Skin of body (tissue), 2 donors: ENCODE data around the gene CLSTN2. TPM values are rescaled to one million over a fixed set of nuclear protein-coding genes. Genes with fewer than 3 reads are reported as not detected.

Experiments used
- DNase-seq: peaks from one replicate; lab custom pipeline; 2025; lab: John Stamatoyannopoulos, UW
- total RNA-seq: library from RNA; depleted of rRNA; stranded (reverse); fragments of >200 nt; gene quantifications from one replicate; pipeline ENCODE4 v1.2.3, GENCODE V29; 2014

The CLSTN2 gene
- total RNA-seq, 1 donor from 2014 or later: 2.9 TPM

DNA sequence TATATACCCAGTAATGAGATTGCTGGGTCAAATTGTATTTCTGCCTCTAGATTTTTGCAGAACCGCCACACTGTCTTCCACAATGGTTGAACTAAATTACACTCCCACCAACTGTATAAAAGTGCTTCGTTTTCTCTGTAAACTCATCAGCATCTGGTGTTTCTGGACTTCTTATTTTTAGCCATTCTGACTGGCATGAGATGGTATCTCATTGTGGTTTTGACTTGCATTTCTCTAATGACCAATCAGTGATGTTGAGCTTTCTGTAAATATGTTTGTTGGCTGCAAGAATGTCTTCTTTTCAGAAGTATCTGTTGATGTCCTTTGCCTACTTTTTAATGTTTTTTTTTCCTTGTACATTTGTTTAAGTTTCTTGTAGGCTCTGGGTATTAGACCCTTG is 560.0 kb downstream of the CLSTN2 start:
- DNase-seq: no peak

DNA sequence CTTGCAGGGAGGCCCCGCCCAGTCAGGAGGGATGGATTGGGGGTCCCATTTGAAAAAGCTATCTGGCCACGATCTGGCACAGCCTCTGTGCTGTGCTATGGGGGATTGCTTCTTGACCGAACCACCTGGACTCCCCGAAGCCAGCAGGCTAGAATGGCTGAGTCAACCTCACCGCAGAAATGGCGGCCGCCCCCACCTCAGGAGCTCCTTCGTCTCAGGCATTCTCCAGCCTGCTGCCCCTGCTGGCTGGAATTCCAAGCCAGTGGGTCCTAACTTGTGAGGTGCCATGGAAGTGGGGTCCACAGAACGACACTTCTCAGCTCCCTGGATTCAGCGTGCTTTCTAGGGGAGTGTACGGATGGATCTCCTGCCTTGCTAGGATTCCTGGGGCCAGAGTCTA is 562.3 kb downstream of the CLSTN2 start:
- DNase-seq: no peak

DNA sequence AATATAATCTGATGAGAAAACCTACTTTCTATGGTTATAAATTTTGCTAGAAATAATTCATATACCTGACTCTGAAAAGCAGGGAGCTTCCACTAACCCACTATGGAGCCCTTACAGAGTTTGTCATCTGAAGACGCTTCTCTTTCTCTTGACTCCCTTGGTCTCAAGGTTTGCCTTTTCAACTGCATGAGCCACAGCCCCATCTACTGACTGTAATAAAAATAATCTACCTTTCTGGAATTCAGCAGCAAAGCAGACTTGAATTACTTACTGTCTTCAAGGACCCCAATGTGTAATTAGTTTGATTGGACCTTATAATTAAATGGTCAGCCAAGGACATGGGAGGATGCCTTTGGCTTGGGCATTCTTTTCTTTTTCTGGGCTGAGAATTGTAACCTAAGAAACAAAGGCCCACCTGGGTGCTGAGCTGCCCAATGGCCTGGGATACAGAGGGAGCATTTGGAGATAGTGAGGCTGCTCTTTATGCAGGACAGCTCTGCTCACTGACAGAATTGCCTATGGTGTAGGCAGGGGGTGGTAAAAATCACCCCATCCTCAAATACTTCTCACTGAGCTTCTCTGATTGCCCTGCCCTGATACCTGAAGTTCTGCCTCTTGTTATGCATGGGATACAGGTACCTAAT is 564.3 kb downstream of the CLSTN2 start:
- DNase-seq: no peak

DNA sequence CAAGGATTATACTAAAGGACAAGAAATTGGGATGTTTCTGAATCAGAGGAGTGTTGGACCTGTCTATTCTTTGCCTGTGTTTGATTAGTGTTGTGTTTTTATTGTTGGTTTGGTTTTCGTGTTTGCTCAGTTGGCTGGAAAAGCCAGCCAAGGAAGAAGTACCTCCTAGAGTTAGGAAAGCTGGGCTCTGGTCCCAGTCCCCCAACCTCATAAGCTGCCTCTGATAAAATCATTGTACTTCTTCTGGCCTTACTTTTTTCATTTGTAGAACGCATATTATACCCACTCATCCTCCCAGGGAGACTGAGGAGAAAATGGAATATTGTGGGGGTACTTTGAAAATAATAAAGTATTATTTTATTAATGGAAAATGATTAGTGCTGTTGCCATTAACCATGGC is 565.5 kb downstream of the CLSTN2 start:
- DNase-seq: no peak

DNA sequence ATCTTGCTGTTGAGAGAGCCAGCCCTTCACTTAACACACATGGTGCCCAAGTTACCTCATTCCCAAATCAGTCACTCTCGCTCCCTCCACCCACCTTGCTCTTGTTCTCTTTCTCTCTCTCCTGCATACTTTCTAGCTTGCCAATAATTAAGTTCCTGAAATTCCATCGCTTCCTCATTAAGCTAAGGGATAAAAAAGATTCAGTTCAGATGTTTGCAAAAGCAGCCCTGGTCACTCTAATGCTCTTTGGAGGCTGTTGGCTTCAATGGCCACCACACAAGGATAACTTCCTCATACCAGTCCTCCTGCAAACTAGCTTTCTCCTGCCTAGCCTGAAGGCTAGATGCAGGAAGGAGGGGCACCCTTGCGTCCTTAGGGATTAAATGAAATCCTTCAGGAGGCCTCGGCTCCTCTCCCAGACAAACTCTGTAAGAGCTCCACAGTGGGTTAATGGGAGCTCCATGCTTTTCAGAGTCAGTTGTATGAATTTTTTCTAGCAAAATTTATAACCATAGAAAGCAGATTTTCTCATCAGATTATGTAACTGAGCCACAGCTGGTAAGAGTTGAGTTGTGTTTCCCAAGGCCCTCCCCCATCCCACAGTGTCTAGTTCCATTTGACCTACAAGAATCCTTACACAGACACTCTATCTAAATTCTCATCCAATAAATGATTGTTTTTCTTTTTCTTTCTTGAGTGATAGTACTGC is 566.2 kb downstream of the CLSTN2 start:
- no peak for DNase-seq

DNA sequence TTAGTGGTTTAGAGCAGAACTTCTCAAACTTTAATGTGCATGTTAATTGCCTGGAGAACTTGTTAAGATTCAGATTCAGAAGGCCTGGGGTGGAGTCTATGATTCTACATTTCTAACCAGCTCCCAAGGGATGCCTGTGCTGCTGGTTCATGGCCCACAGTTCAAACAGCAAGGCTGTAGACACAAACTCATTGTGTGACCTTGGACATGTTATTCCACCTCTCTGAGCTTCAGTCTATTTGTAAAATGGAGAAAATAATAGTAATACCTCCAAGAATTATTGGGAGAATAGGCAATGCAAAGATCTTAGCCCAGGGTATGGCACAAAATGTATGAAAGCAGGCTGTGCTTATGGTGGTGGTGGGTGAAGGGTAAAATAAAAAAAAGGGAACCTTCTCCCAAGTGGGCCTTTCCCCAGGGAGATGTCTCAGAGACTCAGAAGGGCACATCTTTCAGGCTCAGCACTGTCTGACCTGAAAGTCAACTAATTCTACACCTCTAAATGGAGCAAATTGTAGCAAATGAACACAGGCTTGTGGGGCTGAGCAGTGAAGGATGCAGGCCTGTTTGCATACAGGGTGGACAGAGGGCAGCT is 566.9 kb downstream of the CLSTN2 start:
- no peak for DNase-seq

DNA sequence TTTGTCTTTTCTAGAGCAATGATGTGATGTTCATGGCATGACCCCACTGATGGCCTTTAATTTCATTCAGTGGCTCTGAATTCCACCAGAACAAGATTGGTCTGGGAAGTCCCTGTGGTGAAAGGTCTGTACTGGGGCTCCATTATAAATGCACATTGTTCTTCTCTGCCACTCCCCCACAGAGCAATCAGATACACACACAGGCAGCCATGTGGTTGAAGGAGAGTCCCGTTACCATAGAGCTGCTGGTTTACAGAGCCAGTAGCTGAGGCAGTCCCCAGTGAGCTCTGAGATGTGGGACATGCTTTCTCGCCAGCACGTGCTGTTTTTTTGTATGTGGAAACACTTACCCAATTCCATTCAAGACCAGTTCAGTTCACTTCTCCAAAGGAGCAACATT is 570.2 kb downstream of the CLSTN2 start:
- DNase-seq: no peak

DNA sequence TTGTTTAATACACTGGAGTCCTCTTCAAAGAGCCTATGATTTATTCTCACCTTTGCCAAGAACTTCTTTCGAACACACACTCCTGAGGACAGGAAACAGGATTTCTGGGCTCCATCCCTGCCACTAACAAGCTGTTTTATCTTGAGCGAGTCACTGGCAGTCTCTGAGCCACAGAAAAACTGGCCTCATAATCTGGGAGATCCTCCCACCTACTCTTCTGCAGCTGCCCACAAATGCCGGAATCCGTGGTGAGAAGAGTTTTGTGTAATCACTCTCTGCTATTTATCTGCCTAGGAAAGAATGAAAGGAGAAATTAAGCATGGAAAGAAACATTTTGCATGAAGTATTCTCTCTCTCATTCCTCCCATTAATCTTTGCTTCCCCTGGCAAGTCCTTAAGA is 570.9 kb downstream of the CLSTN2 start:
- no peak for DNase-seq

DNA sequence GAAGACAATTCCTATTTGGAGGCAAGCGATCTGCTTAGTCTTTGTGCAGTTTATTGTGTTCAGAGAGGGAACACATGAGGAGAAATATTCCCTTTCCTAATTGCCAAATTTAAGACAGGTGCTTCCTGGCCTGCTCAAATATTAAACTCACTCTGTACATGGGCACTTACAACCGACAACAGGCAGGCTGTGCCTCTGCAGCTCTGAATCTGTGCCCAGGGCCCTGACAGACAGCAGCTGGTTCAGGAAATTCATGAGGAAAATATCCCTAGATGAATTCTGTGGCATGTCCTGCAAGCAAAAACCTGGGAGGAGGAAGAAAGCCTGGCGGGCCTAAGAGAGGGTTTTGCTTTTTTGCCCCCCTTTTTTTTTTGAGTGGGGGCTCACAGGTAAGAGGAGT is 573.6 kb downstream of the CLSTN2 start:
- DNase-seq: no peak

DNA sequence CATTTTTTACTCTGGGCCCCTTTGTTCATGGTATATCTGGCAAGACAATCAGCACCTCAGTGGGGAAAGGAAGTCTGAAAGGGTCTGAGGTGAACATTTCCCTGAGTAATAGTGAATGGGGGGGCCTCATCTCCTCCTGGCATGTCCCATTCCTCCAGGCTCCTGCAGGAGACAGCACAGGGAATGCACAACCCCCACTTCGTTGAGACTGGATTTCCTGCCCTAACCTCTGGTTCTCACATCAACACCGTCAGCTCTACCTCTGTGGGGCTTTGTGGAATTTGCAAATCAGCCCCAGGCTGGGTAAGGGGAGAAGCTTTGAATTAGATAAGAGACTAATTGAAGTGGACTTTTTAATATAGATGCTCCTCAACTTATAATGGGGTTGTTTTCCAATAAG is 574.5 kb downstream of the CLSTN2 start:
- no peak for DNase-seq

DNA sequence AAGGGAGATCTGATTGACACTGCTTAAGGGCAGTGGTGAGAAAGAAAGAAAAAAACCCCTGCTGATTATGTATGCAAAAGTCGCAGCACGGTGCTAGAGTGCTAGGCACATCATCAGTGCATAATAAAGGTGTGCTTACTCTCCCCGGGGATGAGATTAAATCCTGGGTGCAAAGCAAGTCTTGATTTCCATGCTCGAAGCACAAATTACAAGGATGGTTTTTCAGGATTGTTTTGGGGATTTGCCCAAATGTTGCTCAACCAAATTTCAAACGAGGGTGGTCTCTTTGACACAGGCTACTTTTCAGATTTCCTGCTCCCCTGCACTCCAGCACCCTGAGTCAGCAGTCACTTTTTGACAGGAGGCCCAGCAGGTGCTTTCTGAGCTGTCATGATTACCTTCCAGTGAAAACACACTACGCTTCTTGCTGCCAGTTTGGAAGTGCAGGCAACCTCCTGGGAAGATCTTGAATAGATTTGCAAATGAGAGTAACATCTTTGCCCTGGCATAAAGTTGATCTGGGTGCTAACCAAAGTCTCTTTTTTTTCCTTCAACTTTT is 575.4 kb downstream of the CLSTN2 start:
- no peak for DNase-seq

DNA sequence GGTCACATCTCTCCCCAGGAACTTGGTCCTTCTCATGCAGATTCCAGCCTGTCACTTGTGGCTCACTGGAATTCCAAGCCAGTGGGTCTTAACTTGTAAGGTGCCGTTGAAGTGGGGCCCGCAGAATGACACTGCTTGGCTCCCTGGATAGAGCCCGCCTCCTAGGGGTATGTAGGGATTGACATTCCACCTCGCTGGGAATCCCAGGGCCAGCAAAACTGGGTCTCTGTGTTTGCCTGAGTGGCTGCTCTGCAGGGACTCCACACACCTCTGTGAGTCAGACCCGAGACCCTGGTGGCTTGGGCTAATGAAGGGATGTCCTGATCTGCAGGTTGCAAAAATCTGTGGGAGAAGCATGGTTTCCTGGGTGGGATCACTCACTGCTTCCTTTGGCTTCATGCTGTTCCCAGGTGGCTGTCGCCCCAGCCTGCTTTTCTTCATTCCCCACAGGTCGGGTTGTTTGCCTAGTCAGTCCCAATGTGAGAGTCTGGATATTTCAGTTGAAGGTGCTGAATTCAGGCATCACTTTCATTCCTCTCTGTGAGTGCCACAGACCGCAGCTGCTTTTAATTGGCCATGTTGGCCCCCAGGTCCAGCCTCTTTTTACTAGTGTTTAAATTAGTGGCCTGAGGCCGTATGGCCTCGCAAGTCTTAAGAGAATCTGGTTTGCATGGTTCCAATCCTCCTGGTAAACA is 586.9 kb downstream of the CLSTN2 start:
- no peak for DNase-seq

DNA sequence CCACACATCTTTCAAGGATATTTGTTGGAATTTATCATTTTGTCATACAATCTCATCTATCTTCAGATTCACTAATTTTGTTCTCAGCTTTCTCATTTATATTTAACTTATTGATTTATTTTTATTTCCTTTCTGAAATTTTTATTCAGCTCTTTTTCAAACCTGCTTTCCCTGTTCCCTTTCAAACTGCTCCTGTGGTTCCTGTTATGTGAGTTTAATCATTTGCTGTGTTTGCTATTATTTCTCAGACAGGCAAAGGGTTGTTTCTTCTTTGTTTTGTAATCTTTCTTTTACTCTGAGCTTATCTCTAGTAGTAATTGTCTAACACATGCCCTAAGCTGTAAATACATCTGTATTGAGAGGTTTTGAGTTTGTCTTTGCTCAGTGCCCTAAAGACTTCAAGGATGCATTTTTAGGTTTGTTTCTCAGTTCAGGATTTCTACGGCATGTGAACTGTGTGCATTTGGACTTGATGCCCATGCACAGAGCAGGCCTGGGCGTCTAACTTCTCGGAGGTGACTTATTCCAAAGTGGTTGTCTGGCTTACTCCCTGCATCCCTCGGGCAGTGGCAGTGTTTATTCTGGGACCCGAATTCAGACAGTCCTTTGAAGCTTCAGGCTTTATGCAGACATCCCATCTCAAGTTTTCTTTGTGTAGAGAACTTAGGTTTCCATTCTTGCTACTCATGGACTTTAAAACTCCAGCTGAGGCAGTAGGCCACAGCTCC is 587.8 kb downstream of the CLSTN2 start:
- no peak for DNase-seq

DNA sequence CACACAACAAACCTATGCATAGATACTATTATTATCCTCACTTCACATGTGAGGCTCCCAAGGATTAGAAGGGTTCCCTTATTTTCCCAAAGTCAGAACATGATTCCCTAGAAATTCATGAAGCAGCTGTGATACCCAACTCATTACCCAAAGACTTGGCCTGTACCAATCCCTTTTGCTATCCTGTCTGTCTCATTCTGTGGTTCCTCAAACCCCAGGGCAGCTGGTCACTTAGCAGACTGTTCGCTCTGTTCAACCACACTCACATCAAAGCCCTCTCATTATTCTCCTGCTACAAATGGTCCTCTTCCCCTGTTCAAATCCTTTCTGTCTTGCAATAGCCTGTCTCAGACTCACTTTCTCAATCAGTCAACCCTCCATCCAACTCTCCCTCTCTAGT is 588.6 kb downstream of the CLSTN2 start:
- no peak for DNase-seq

DNA sequence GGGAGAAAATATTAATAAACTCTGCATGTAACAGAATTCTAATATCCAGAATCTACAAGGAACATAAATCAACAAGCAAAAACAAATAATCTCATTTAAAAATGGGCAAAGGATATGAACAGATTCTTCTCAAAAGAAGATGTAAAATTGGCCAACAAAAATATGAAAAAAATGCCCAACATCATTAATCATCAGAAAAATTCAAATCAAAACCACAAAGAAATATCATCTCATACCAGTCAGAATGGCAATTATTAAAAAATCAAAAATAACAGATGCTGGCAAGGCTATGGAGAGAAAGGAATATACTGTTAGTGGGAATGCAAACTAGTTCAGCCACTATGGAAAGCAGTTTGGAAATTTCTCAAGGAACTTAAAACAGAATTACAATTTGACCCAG is 592.2 kb downstream of the CLSTN2 start:
- no peak for DNase-seq

DNA sequence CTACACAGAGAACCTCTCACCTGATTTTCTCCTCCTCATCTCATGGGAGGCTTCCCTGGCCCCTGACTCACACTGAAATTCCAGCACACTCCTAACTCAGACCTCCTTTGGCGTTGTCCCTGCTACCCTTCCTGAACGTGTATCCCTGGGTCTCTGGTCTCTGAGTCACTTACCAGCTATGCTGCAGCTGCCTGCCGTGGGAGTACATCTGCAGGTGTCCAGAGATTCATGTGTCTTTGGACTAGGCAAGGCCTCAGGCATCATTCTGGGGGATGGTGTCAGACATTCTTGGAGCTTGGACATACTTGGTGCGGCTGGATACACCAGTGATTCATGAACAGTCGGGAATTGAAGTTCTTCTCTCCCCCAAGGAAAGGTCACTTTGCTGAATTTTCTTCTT is 594.1 kb downstream of the CLSTN2 start:
- no peak for DNase-seq

DNA sequence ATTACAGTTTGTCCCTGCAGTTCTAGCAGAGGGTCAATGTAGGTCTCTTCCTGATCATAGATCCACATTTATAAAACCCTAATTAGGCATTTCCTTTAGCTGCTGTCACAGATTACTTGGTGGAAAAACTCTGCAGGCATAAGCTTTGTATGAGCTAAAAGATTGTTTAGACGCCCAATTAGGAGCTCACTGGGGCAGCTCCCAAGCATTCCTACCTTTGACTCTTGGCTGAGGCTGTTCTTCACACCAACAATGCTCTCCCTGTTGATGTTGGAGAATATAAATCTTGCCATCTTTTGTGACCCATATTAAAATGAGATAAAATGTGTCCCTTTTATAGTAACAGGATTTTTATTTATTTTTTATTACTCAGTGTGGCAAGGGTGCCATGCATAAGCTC is 594.6 kb downstream of the CLSTN2 start:
- no peak for DNase-seq

DNA sequence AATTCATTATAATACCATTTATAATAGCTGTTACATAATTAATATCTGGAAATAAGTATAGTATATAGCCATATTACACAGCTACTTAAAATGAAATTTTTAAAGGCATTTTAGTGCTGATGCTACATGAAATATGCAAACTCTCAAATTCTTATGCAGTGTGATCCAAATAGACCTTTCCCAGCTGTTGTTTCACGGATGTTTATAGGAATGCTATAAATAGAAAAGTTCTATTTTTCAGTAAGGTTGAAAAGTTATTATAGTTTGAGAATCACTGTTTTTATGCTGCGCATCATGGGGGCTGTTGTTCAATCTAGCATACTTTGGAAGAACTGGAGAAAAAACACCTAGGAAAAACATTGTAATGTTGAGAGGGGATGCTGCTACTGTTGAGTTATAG is 595.1 kb downstream of the CLSTN2 start:
- no peak for DNase-seq

DNA sequence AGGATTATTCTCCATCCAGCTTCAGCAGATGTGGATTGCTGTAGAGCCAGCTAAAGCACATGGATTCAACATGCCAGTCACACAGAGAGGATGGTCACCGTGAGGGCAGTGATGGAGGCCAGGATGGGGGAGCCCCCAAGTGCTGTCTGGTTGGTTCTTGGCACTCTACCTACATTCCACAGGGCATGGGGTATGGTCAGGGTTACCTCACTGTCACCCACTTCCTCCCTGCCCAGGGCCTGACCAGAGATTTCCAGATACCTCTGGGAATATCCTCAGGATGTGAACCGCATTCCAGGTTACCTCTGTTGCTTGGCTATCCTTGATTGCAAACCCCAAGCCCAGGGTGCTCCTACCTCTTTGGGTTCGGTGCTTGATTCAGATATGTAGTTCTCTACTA is 595.6 kb downstream of the CLSTN2 start:
- no peak for DNase-seq

DNA sequence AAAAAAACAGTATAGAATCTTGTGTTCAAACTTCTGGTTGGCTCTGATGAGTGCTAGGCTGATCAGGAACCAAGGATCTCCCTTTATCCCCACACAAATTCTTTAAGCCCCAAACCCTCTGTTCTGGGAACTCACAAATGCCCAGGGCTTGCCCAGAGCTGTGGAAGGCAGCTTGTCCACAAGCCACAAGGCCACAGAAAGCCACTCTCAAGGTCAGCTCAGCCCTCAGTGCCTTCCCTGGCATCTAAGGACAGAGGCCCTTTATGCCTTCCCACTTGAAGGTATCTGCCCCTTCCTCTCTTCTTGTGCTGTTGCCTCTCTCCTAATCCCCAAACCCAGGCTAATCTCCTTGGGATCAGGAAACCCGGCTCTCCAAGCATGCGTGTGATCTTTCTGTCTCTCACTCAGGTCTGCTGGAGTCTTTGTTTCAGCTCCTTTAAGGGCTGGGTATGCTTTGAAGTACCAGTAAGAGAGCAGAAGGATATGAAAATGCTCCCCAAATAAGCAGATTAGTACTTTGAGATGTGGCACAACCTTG is 597.9 kb downstream of the CLSTN2 start:
- no peak for DNase-seq
